MG63 (cell line): Measurements from ENCODE around the gene LHX5. TPM values are rescaled to one million over a fixed set of nuclear protein-coding genes. Genes with fewer than 3 reads are reported as not detected.

Source experiments
- DNase-seq: peaks from one replicate; pipeline ENCODE4 v3.0.0-alpha.2; 2020
- H3K27me3 ChIP-seq: fragments of 250-450 bp; sonication (Bioruptor Pico); 2 replicates; pipeline ENCODE4 v1.5.1; 2020; ENCODE audit warnings: mild to moderate bottlenecking, moderate library complexity
- H3K36me3 ChIP-seq: fragments of 250-450 bp; sonication (Bioruptor Pico); 2 replicates; pipeline ENCODE4 v1.5.1; 2020; ENCODE audit warnings: mild to moderate bottlenecking, moderate library complexity
- H3K4me3 ChIP-seq: fragments of 250-450 bp; sonication (Bioruptor Pico); 2 replicates; pipeline ENCODE4 v1.5.1; 2020; ENCODE audit warnings: mild to moderate bottlenecking, moderate library complexity
- H3K9me3 ChIP-seq: fragments of 250-450 bp; sonication (Bioruptor Pico); 2 replicates; pipeline ENCODE4 v1.5.1; 2020; ENCODE audit warnings: mild to moderate bottlenecking, moderate library complexity
- total RNA-seq: library from RNA; depleted of rRNA; stranded (reverse); fragments of >200 nt; shearing (Covaris generic); gene quantifications from 2 replicates; pipeline ENCODE4 v1.2.3, GENCODE V29; 2014; ENCODE audit warnings: low replicate concordance

LHX5 gene
- total RNA-seq, 1 experiment from 2014 or later: not detected

DNA sequence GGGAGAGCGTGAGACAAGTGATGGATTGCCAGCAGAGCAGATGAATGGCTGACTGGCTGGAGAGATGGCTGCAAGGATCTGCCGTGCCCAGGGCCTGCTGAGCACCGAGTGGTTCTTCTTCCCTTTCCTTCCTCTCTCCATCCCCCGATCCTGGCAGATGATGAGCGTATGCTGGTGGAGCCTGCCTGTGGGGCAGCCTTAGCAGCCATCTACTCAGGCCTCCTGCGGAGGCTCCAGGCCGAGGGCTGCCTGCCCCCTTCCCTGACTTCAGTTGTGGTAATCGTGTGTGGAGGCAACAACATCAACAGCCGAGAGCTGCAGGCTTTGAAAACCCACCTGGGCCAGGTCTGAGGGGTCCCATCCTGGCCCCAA, 34.0 kb downstream of the LHX5 start:
- no peak overlapping the region for H3K4me3 ChIP-seq
- H3K9me3 ChIP-seq: no peaks in the 10 kb centered on the region; the same call in 1 of the 2 replicates
- no peak for DNase-seq
- H3K36me3 ChIP-seq: no peaks in the 10 kb centered on the region
- no peaks in the 10 kb centered on the region for H3K27me3 ChIP-seq

DNA sequence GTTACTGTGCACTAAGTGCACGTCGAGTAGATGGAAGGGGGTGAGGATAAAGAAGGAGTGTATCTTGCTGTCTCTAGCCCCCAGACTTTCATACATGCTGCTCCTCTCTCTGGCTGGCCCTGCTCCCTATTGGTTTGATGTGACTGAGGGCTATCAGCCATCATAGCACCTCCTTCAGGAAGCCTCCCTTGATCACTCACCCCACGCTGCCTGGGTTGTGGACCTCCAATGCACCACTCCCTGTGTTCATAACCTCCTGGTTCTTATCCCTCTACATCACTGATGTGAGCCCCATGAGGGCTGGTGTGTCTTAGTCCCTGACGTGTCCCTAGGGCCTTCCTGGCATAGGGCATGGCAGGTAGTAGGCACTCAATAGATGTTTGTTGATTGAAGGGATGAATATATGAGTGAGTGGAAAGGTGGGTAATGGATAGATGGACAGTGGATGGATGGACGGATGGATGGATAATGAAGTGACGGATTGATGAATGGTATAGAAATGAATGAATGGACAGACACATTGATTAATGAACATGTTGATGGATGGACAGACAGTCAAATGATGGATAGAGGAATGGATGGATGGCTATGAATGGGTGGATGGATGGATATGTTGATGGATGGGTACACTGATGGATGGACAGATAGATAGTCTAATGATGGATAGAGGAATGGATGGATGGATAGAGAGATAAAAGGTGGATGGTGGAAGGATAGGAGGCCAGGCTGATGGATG, 34.5 kb downstream of the LHX5 start:
- H3K9me3 ChIP-seq: no peaks in the 10 kb centered on the region
- DNase-seq: no peak
- no peaks in the 10 kb centered on the region for H3K36me3 ChIP-seq
- H3K4me3 ChIP-seq: no peak overlapping the region
- H3K27me3 ChIP-seq: no peaks in the 10 kb centered on the region

DNA sequence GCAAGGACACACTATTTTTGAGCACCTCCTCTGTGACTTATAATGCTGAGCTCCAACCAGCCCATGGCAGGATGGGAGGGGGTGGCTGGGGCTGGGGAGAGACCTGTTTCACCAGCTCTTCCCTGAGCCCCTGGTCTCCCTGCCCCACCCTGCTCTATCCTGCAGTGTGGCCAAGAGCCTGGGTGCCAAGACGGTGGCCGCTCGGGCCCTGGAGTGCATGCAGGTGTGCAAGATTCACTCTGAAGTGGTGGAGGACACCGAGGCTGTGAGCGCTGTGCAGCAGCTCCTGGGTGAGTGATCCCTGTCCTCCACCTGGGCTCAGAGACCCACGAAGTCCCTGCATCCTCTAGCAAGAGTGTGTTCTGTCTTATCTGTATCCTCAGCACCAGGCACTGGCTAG, 35.1 kb downstream of the LHX5 start:
- no peaks in the 10 kb centered on the region for H3K27me3 ChIP-seq
- no peaks in the 10 kb centered on the region for H3K36me3 ChIP-seq
- H3K4me3 ChIP-seq: no peak overlapping the region
- DNase-seq: no peak
- H3K9me3 ChIP-seq: no peaks in the 10 kb centered on the region

DNA sequence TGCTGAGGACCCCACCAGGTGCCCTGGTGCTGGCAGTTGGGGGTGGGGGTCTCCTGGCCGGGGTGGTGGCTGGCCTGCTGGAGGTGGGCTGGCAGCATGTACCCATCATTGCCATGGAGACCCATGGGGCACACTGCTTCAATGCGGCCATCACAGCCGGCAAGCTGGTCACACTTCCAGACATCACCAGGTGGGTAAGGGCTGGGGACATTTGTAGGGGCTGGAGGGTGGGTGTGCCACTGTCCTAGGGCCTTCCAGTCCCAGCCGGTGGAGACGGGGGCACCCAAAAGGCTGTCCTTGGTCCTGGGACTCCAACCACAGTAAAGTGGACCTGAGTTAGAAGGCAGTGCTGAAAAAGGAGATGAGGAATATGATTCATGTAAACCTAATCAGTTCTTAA, 36.3 kb downstream of the LHX5 start:
- H3K27me3 ChIP-seq: no peaks in the 10 kb centered on the region
- no peaks in the 10 kb centered on the region for H3K9me3 ChIP-seq
- H3K36me3 ChIP-seq: no peaks in the 10 kb centered on the region
- DNase-seq: no peak
- H3K4me3 ChIP-seq: no peak overlapping the region

DNA sequence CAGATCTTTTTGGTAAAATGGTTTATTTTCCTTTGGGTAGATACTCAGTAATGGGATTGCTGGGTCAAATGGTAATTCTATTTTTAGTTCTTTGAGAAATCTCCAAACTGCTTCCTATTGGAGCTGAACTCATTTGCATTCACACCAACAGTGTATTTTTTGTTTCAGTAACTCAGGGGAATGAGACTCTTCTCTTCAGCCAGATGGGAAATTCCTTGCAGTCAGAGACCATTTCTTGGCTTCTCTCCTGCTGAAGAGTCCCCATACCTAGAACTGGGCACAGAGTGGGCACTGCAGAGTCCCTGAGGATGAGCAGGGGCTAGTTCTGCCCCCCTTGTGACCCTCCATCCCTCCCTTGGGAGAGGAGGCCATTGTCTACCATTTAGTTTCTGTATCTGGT, 38.7 kb downstream of the LHX5 start:
- no peaks in the 10 kb centered on the region for H3K9me3 ChIP-seq
- no peak for DNase-seq
- no peaks in the 10 kb centered on the region for H3K27me3 ChIP-seq
- no peaks in the 10 kb centered on the region for H3K36me3 ChIP-seq
- no peak overlapping the region for H3K4me3 ChIP-seq

DNA sequence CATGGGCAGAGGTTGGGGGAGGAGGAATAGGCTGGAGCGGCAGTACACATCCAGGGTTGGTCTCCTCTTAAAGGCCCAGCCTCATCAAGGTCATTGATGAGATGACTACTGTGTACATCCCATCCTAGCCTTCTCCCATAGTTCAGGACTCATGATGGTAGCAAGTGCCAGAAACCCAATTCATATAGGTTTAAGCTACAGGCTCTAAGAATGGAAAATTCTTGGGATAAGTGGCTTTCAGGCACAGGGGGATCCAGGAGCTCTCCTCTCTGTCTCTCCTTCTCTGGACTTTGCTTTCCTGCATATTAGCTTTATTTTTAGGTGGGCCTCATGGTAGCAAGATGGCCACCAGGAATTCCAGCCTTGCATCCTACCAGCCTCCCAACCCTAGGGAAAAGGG, 43.2 kb downstream of the LHX5 start:
- no peak for DNase-seq
- Histone ChIP-seq H3K4me3 (no peak overlapping the region), H3K27me3 (no peaks in the 10 kb centered on the region)

DNA sequence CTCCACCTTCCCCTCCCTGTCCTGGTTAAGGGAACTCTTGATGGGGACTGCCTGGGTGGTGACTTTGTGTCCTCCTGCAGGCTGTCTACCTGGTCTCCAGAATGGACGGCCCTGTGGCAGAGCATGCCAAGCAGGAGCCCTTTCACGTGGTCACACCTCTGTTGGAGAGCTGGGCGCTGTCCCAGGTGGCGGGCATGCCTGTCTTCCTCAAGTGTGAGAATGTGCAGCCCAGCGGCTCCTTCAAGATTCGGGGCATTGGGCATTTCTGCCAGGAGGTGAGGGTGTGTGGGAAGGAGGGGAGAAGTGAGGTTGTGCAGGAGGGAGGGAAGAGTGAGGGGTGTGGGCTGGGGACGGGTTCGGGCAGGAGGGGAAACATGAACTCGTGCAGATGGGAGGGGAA, 43.8 kb downstream of the LHX5 start:
- Histone ChIP-seq H3K9me3 (no peaks in the 10 kb centered on the region), H3K36me3 (no peaks in the 10 kb centered on the region), H3K27me3 (no peaks in the 10 kb centered on the region), H3K4me3 (no peak overlapping the region)
- DNase-seq: no peak

More for the DNA sequence above, 43.2 kb downstream of the LHX5 start:
- Histone ChIP-seq H3K36me3 (no peaks in the 10 kb centered on the region), H3K9me3 (no peaks in the 10 kb centered on the region)

DNA sequence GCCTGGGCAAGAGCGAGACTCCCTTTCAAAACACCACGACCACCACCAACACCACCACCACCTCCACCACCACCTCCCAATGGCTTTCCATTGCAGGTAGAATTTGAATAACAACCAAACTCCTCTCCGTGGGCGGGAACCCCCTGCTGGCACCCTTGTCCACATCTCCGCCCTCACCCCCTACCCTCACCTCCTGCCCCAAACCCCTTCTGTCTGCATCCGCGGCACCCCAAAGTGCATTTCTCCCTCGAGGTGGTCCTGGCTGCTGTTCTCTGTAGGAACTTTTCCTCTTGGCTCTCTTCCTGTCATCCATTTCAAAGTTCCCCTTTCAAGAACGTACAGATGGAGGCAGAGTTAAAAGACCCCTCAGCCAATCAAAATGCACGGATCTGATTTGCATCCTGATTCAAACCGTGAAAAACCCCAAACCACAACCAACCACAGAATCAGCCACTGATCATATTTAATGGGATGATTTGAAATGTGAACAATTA, 45.7 kb downstream of the LHX5 start:
- Histone ChIP-seq H3K36me3 (no peaks in the 10 kb centered on the region), H3K9me3 (no peaks in the 10 kb centered on the region), H3K27me3 (no peaks in the 10 kb centered on the region), H3K4me3 (no peak overlapping the region)
- DNase-seq: no peak

DNA sequence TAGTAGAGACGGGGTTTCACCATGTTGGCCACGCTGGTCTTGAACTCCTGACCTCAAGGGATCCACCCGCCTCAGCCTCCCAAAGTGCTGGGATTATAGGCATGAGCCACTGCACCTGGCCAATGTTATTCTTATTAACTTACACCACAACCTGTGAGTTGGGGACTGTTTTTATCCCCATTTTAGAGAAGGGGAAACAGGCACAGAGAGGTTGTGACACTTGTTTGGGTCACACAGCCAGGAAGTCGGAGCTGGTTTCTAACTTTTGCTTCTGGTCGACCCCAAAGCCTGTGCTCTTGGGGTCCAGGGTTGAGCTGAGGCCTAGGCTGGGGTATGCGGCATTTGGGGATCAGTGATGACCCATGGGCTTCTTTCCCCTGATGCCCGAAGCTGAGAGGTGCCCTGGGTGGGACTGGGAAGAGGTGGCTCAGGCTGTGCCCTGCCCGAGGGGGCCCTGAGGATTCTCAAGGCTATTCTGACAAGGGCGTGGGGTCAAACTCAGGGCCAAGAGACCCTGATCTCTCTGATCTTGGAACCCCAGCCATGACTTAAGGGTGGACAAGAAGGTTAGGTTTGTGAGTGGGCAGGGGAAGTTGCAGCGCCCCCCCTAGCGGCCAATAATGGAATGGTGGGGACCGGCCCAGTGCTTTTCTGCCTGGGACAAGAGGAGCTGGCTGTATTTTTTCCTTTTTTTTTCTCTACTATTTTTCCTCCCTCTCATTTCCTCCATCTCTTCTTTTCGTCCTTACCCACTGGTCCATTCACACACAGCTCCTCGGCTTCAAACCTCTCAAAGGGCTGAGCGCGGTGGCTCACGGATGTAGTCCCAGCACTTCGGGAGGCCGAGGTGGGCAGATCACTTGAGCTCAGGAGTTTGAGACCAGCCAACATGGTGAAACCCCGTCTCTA, 46.5 kb downstream of the LHX5 start:
- Histone ChIP-seq H3K27me3 (no peaks in the 10 kb centered on the region), H3K9me3 (no peaks in the 10 kb centered on the region)

DNA sequence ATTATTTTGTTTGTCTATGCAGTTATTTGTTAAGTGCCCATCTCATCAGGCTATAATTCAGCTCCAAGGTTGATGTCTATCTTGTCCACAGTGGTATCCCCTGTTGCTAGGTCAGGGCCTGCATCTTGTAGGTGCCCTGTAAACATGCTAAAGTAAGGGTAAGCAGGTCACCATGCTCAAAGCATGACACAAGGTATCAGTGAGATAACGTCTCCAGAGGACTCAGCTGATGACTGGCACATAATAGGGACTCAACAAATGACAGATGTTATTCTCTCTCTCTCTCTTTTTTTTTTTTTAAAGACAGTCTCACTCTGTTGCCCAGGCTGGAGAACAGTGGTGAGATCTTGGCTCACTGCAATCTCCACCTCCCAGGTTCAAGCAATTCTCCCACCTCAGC, 47.2 kb downstream of the LHX5 start:
- Histone ChIP-seq H3K27me3 (no peaks in the 10 kb centered on the region), H3K9me3 (no peaks in the 10 kb centered on the region), H3K4me3 (no peak overlapping the region), H3K36me3 (no peaks in the 10 kb centered on the region)
- DNase-seq: no peak

More for the DNA sequence above, 46.5 kb downstream of the LHX5 start:
- peak; percentile 30 for DNase-seq
- H3K36me3 ChIP-seq: no peaks in the 10 kb centered on the region
- no peak overlapping the region for H3K4me3 ChIP-seq

DNA sequence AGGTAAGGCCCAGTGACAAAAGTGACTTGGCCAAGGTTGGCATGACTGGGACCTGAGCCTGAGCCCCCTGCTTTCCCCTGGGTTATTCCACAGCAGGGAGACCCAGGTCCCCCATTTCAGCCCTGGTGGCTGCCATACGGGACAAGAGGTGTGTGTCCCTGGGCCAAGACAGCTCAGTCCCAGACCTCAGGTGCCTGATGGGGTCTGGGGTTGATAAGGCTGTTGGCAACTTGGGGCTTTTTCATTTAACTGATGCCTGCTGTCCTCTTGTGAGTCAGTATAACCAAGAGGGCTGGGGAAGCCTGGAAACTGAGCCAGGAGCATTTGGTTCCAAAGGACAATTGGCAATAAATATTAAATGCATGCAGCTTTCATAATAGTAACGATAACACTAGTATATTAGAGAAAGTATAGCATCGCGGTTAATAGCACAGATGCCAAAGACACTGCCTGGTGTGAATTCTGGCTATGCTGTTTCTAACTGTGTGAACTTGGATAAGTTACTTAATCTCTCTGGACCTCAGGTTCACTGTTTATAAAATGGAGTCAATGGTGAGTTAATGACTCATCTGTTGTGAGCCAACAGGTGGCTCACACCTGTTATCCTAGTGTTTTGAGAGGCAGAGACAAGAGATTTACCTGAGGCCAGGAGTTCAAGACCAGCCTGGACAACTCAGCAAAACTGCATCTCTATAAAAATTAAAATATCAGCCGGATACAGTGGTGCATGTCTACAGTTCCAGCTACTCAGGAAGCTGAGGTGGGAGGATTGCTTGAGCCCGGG, 48.6 kb downstream of the LHX5 start:
- Histone ChIP-seq H3K36me3 (no peaks in the 10 kb centered on the region), H3K9me3 (no peaks in the 10 kb centered on the region), H3K27me3 (no peaks in the 10 kb centered on the region), H3K4me3 (peak overlapping the region; percentile 81)
- no peak for DNase-seq

DNA sequence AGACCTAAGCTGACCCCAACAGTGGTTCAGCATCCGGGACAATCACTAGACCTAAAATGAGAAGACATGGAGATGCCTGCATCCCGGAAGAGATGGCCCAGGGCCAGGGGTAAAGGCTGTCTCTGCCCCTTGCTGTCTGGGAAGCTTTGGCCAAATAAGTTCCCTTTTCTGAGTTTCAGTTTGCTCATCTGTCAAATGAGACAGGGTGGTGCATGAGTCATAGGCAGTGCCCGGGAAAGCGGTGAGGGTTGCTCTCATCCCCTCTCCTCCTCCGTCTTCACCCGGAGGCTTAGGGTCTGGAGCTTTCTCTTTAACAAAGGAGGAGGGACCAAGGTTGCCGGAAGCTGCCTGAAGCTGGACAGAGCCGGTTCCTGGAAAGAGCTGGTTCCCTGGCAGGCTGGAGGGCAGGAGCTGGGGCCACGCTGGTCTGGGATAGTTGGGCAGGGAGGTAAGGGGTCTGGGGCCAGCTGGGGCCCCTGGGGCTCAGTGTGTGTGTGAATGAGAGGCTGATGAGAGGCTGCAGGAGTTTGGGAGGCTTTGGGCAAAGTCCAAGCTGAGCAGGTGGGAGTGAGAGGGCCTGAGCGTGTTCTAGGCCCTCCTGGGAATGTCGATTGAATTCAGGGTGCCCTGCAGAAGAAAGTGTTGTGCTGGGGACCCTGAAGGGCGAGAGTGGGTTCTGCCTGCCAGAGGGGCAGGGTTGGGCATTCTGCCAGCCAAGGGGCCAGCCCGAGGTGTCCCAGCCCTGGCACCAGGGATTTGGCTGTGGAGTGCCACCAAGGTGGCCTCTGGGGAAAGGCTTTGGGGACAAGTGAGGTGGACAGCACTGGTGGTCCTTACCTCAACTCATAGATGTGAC, 49.4 kb downstream of the LHX5 start, which contains the start of gene SDSL:
SDSL (plus strand) TSS at position 351 of the 856 bp plus-strand sequence. CDS start 5,603 bp downstream, outside the sequence.
- DNase-seq: peak; percentile 90
- H3K36me3 ChIP-seq: no peaks in the 10 kb centered on the region
- no peaks in the 10 kb centered on the region for H3K9me3 ChIP-seq

DNA sequence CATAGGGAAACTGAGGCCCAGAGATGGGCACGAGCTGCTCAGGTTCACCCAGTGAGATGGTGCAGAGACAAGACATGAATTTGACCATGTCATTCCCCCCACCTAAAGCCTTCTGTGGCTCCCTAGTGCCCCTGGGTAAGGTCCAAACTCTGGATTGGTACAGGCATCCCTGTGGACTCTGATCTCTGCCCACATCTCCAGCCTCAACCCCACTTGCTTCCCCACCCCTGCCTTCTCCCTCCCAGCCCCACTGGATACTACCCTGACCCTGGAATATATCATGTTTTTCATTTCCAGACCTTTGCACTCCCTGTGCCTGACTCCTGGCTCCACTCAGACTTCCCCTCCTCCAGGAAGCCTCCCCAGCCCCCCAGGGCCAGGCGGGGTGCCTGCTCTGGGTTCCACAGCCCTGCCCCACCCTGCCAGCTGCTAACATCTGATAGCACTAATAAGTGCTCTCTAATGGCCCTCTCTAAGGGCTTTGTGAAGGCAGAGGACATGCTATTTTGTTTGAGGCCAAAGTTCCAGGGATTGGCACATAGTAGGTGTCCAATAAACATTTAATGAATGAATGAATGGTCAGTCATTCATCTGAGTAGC, 50.6 kb downstream of the LHX5 start:
- no peak for DNase-seq
- no peak overlapping the region for H3K4me3 ChIP-seq
- H3K27me3 ChIP-seq: no peaks in the 10 kb centered on the region
- H3K36me3 ChIP-seq: no peaks in the 10 kb centered on the region
- H3K9me3 ChIP-seq: no peaks in the 10 kb centered on the region

More for the DNA sequence above, 49.4 kb downstream of the LHX5 start, which contains the start of gene SDSL:
- no peaks in the 10 kb centered on the region for H3K27me3 ChIP-seq
- peak within 1 kb of the TSS; percentile 81 for H3K4me3 ChIP-seq

DNA sequence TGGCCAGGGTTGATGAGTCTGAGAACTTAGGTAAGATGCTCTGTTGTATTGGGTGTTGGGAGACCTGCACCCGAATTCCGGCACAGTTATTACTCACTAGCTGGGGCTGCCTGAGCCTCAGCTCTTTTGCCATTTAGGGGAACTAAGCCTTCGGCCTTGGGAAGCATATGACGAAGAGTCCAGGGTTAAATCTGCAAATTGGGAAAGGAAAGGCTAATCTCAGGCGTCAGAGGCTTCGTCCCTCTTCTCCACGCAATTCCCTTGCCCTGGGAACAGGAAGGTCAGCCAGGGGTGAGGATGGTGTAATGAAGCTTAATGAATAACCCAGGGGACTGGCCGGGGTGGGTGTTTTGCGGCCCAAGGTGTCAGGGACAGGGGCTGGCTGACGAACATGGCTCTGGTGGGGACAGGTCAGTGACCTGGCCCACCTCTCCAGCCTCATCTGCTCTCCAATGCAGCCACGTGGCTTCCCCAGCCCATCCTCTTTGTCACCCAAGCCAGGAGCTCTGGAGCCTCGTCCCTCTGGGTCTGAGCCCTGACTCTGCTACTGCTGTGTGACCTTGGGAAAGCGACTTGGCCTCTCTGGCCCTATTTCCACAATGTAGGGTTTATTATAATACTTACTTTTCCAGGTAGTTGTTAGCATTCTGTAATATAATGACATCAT, 53.3 kb downstream of the LHX5 start:
- Histone ChIP-seq H3K27me3 (no peaks in the 10 kb centered on the region), H3K36me3 (no peaks in the 10 kb centered on the region), H3K9me3 (no peaks in the 10 kb centered on the region), H3K4me3 (no peak overlapping the region)
- no peak for DNase-seq

DNA sequence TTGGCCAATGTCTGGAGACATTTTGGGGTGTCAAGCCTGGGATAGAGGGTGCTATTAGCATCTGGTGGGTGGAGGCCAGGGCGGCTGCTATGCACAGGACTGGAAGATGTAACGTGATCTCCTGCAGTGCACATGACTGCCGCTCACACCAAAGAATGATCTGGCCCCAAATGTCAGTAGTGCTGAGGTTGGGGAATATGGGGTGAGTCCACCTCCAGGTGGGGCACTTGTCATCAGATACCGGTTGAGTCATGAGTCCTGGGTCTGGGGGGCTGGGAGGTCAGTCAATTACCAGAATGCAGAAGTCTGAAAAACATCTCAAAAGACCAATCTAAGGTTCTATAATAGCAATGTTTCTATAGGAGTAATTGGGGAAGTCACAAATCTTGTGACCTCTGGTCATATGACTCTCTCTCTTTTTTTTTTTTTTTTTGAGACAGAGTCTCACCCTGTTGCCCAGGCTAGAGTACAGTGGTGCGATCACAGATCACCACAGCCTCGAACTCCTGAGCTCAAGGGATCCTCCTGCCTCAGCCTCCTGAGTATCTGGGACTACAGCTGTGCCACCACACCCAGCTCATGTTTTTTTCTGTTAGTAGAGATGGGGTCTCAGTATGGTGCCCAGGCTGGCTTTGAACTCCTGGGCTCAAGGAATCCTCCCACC, 55.4 kb downstream of the LHX5 start:
- no peak for DNase-seq

More for the DNA sequence above, 55.4 kb downstream of the LHX5 start:
- Histone ChIP-seq H3K27me3 (no peaks in the 10 kb centered on the region), H3K4me3 (no peak overlapping the region), H3K9me3 (no peaks in the 10 kb centered on the region), H3K36me3 (no peaks in the 10 kb centered on the region)
